NCI-H2029 (cell line): Measurements from ENCODE around the gene IL31RA.
"Not testable (repeated sequence)": the region's sequence is repeated elsewhere in the genome, so short reads cannot be mapped to it uniquely, and the experiment has no call there.

Source experiments
- DNase-seq: peaks from one replicate; lab custom pipeline; 2025; lab: John Stamatoyannopoulos, UW

The IL31RA gene

GRCh38 chr5:55925712-55926111, 74.6 kb downstream of the IL31RA start:
- no peak for DNase-seq

GRCh38 chr5:55926476-55926875, 75.3 kb downstream of the IL31RA start:
- DNase-seq, result no peak

GRCh38 chr5:55927861-55928655, 76.9 kb downstream of the IL31RA start:
- no peak for DNase-seq

- no peak for DNase-seq
Observed at GRCh38 chr5:55929020-55929799, 78.1 kb downstream of the IL31RA start.

GRCh38 chr5:55932700-55933099, 81.5 kb downstream of the IL31RA start:
- DNase-seq, result no peak

- no peak for DNase-seq
Observed at GRCh38 chr5:55933377-55934114, 82.4 kb downstream of the IL31RA start.

GRCh38 chr5:55934115-55934613, 83.0 kb downstream of the IL31RA start:
- peak; percentile 49 for DNase-seq

- no peak for DNase-seq
Observed at GRCh38 chr5:55934720-55935119, 83.6 kb downstream of the IL31RA start.

GRCh38 chr5:55935371-55935770, 84.2 kb downstream of the IL31RA start:
- no peak for DNase-seq

GRCh38 chr5:55936100-55936693, 85.0 kb downstream of the IL31RA start:
- DNase-seq, result peak; percentile 73

GRCh38 chr5:55937598-55937997, 86.4 kb downstream of the IL31RA start:
- DNase-seq, result not testable (repeated sequence)

- not testable (repeated sequence) for DNase-seq
Observed at GRCh38 chr5:55941154-55941553, 90.0 kb downstream of the IL31RA start.

GRCh38 chr5:55959208-55959607, 108.1 kb downstream of the IL31RA start:
- no peak for DNase-seq

- no peak for DNase-seq
Observed at GRCh38 chr5:55960779-55961178, 109.6 kb downstream of the IL31RA start.

GRCh38 chr5:55965525-55965924, 114.4 kb downstream of the IL31RA start:
- DNase-seq, result no peak

- DNase-seq, result no peak
Observed at GRCh38 chr5:55966284-55966683, 115.1 kb downstream of the IL31RA start.

GRCh38 chr5:55969956-55970355, 118.8 kb downstream of the IL31RA start:
- DNase-seq, result no peak
